Cerebellar cortex (tissue), 1 donor: ENCODE results near the gene ASTL.
"Not testable (repeated sequence)": the region's sequence is repeated elsewhere in the genome, so short reads cannot be mapped to it uniquely, and the experiment has no call there.

Experiments used
- DNase-seq: peaks from one replicate; pipeline ENCODE4 v3.0.0-alpha.2; 2015; ENCODE audit warnings: low spot score

ASTL gene

GRCh38 chr2:96138179-96139145 lies at the start of gene ASTL:
Gene ASTL (minus strand): TSS chr2:96138502. CDS start chr2:96138436, 66 bp downstream.
- peak; percentile 49 for DNase-seq

GRCh38 chr2:96186562-96186961 lies 48.3 kb upstream of the ASTL start:
- no peak for DNase-seq

- no peak for DNase-seq
Measured at GRCh38 chr2:96185516-96185915, 47.2 kb upstream of the ASTL start.

- DNase-seq = no peak
Measured at GRCh38 chr2:96184989-96185388, 46.7 kb upstream of the ASTL start.

- no peak for DNase-seq
Measured at GRCh38 chr2:96184188-96184587, 45.9 kb upstream of the ASTL start.

GRCh38 chr2:96181529-96181928 lies 43.2 kb upstream of the ASTL start:
- DNase-seq = no peak

- DNase-seq = no peak
Measured at GRCh38 chr2:96180521-96180920, 42.2 kb upstream of the ASTL start.

GRCh38 chr2:96180002-96180401 lies 41.7 kb upstream of the ASTL start:
- no peak for DNase-seq

GRCh38 chr2:96176661-96177060 lies 38.4 kb upstream of the ASTL start:
- no peak for DNase-seq

- DNase-seq = no peak
Measured at GRCh38 chr2:96175951-96176350, 37.6 kb upstream of the ASTL start.

- DNase-seq = peak; percentile 74
Measured at GRCh38 chr2:96174251-96175144, 36.2 kb upstream of the ASTL start.

GRCh38 chr2:96171831-96172230 lies 33.5 kb upstream of the ASTL start:
- DNase-seq = no peak

GRCh38 chr2:96170626-96171025 lies 32.3 kb upstream of the ASTL start:
- no peak for DNase-seq

- DNase-seq = no peak
Measured at GRCh38 chr2:96169868-96170507, 31.7 kb upstream of the ASTL start.

- DNase-seq = no peak
Measured at GRCh38 chr2:96167407-96168013, 29.2 kb upstream of the ASTL start.

- DNase-seq = no peak
Measured at GRCh38 chr2:96164459-96165184, 26.3 kb upstream of the ASTL start.

- DNase-seq = no peak
Measured at GRCh38 chr2:96163768-96164429, 25.6 kb upstream of the ASTL start.

- no peak for DNase-seq
Measured at GRCh38 chr2:96163415-96163767, 25.1 kb upstream of the ASTL start.

- DNase-seq = no peak
Measured at GRCh38 chr2:96161898-96162297, 23.6 kb upstream of the ASTL start.

GRCh38 chr2:96160366-96160765 lies 22.1 kb upstream of the ASTL start:
- not testable (repeated sequence) for DNase-seq
